ENCODE results near the gene LIPM. TPM values are rescaled to one million over a fixed set of nuclear protein-coding genes. Genes with fewer than 3 reads are reported as not detected.

The LIPM gene
- not detected for polyA plus RNA-seq (2013)

- Histone ChIP-seq H3K27me3 (replicated peaks in 2 of 5; ENCODE audit: control insufficient read depth in 4 of 5, insufficient read depth in 5 of 5, low read length in 4 of 5) (no peaks in the 10 kb centered on the region), H3K9me3 (ENCODE audit: control extremely low read depth in 1 of 5, control insufficient read depth in 4 of 5, insufficient read depth in 2 of 5, low read depth in 1 of 5, low read length in 4 of 5) (no peaks in the 10 kb centered on the region), H3K4me1 (ENCODE audit: control extremely low read depth in 1 of 4, control insufficient read depth in 4 of 4, insufficient read depth in 4 of 4, low read length in 3 of 4) (peaks cover 4 to 16% (median 7%) of the 10 kb centered on the region in 4 experiments), H3K36me3 (ENCODE audit: control insufficient read depth in 4 of 4, insufficient read depth in 4 of 4, low read length in 3 of 4) (no peaks in the 10 kb centered on the region), H3K4me3 (ENCODE audit: control insufficient read depth in 1 of 7, extremely low read depth in 1 of 7, insufficient read depth in 4 of 7, low read depth in 2 of 7, low read length in 6 of 7) (no peak within 1 kb of the TSS), H3K27ac (ENCODE audit: insufficient read depth in 1 of 2, low read depth in 1 of 2, low read length in 2 of 2, poor library complexity in 1 of 2, severe bottlenecking in 2 of 2) (no peak within 1 kb of the TSS)
- WGBS (ENCODE audit: insufficient coverage), result 89% methylated on average over 1 of the region's 2 CpGs
- ChIA-PET POLR2A (interaction anchor here (0.6 kb wide), 1 partner anchor 258 kb away, joined by 4 read pairs; no protein-coding TSS in a partner anchor), CTCF (interaction anchor here (1.5 kb wide), 1 partner anchor 109 kb away, joined by 3 read pairs; no protein-coding TSS in a partner anchor)
- DNase-seq, result no peak
Measured at GRCh38 chr10:88802523-88803285, at the start of gene LIPM. Gene LIPM, plus strand, starts transcription at chr10:88802730. Its CDS starts 167 bp downstream, at chr10:88802897.

GRCh38 chr10:88754287-88754686, 48.2 kb upstream of the LIPM start:
- ChIA-PET POLR2A (no interaction called here), CTCF (no interaction called here)

GRCh38 chr10:88755753-88756152, 46.8 kb upstream of the LIPM start:
- Histone ChIP-seq H3K36me3 (ENCODE audit: control insufficient read depth in 4 of 4, insufficient read depth in 4 of 4, low read length in 3 of 4) (no peaks in the 10 kb centered on the region), H3K4me1 (ENCODE audit: control extremely low read depth in 1 of 4, control insufficient read depth in 4 of 4, insufficient read depth in 4 of 4, low read length in 3 of 4) (peaks cover 0 to 11% (median 5%) of the 10 kb centered on the region in 4 experiments), H3K9me3 (ENCODE audit: control extremely low read depth in 1 of 5, control insufficient read depth in 4 of 5, insufficient read depth in 2 of 5, low read depth in 1 of 5, low read length in 4 of 5) (no peaks in the 10 kb centered on the region), H3K27ac (ENCODE audit: insufficient read depth in 1 of 2, low read depth in 1 of 2, low read length in 2 of 2, poor library complexity in 1 of 2, severe bottlenecking in 2 of 2) (no peak overlapping the region), H3K27me3 (replicated peaks in 2 of 5; ENCODE audit: control insufficient read depth in 4 of 5, insufficient read depth in 5 of 5, low read length in 4 of 5) (no peaks in the 10 kb centered on the region), H3K4me3 (ENCODE audit: control insufficient read depth in 1 of 7, extremely low read depth in 1 of 7, insufficient read depth in 4 of 7, low read depth in 2 of 7, low read length in 6 of 7) (no peak overlapping the region)
- ChIA-PET POLR2A (no interaction called here), CTCF (interaction anchor here (1.3 kb wide), 1 partner anchor 9 kb away, joined by 5 read pairs; no protein-coding TSS in a partner anchor)
- 40% methylated on average over 1 of the region's 3 CpGs for WGBS (ENCODE audit: insufficient coverage)
- DNase-seq, result peak in 2 of 3 donors; percentile 20 to 23

More at GRCh38 chr10:88754287-88754686, 48.2 kb upstream of the LIPM start:
- peaks cover 0 to 11% (median 5%) of the 10 kb centered on the region in 4 experiments for H3K4me1 ChIP-seq (ENCODE audit: control extremely low read depth in 1 of 4, control insufficient read depth in 4 of 4, insufficient read depth in 4 of 4, low read length in 3 of 4)
- H3K9me3 ChIP-seq (ENCODE audit: control extremely low read depth in 1 of 5, control insufficient read depth in 4 of 5, insufficient read depth in 2 of 5, low read depth in 1 of 5, low read length in 4 of 5), result peaks cover 0 to 1% (median 0%) of the 10 kb centered on the region in 5 experiments
- no peaks in the 10 kb centered on the region for H3K36me3 ChIP-seq (ENCODE audit: control insufficient read depth in 4 of 4, insufficient read depth in 4 of 4, low read length in 3 of 4)
- peak in 2 of 3 donors; percentile 39 to 55 for DNase-seq
- H3K27ac ChIP-seq (ENCODE audit: insufficient read depth in 1 of 2, low read depth in 1 of 2, low read length in 2 of 2, poor library complexity in 1 of 2, severe bottlenecking in 2 of 2), result no peak overlapping the region
- H3K27me3 ChIP-seq (replicated peaks in 2 of 5; ENCODE audit: control insufficient read depth in 4 of 5, insufficient read depth in 5 of 5, low read length in 4 of 5), result no peaks in the 10 kb centered on the region
- H3K4me3 ChIP-seq (ENCODE audit: control insufficient read depth in 1 of 7, extremely low read depth in 1 of 7, insufficient read depth in 4 of 7, low read depth in 2 of 7, low read length in 6 of 7), result no peak overlapping the region

- no peaks in the 10 kb centered on the region for H3K27me3 ChIP-seq (replicated peaks in 2 of 5; ENCODE audit: control insufficient read depth in 4 of 5, insufficient read depth in 5 of 5, low read length in 4 of 5)
- H3K4me3 ChIP-seq (ENCODE audit: control insufficient read depth in 1 of 7, extremely low read depth in 1 of 7, insufficient read depth in 4 of 7, low read depth in 2 of 7, low read length in 6 of 7), result no peak overlapping the region
- no peak for DNase-seq
- no CpG with 5 or more reads among the region's 1 CpG for WGBS (ENCODE audit: insufficient coverage)
- ChIA-PET POLR2A (no interaction called here), CTCF (no interaction called here)
- no peaks in the 10 kb centered on the region for H3K9me3 ChIP-seq (ENCODE audit: control extremely low read depth in 1 of 5, control insufficient read depth in 4 of 5, insufficient read depth in 2 of 5, low read depth in 1 of 5, low read length in 4 of 5)
- H3K36me3 ChIP-seq (ENCODE audit: control insufficient read depth in 4 of 4, insufficient read depth in 4 of 4, low read length in 3 of 4), result no peaks in the 10 kb centered on the region
- H3K27ac ChIP-seq (ENCODE audit: insufficient read depth in 1 of 2, low read depth in 1 of 2, low read length in 2 of 2, poor library complexity in 1 of 2, severe bottlenecking in 2 of 2), result no peak overlapping the region
- peaks cover 0 to 11% (median 5%) of the 10 kb centered on the region in 4 experiments for H3K4me1 ChIP-seq (ENCODE audit: control extremely low read depth in 1 of 4, control insufficient read depth in 4 of 4, insufficient read depth in 4 of 4, low read length in 3 of 4)
Measured at GRCh38 chr10:88756660-88757059, 45.9 kb upstream of the LIPM start.

- CTCF ChIA-PET, result interaction anchor here (0.9 to 1.1 kb wide), 2 partner anchors 30 to 50 kb away, joined by 3 read pairs; no protein-coding TSS in a partner anchor
- POLR2A ChIA-PET, result no interaction called here
- H3K4me3 ChIP-seq (ENCODE audit: control insufficient read depth in 1 of 7, extremely low read depth in 1 of 7, insufficient read depth in 4 of 7, low read depth in 2 of 7, low read length in 6 of 7), result no peak within 1 kb of the TSS
- no peaks in the 10 kb centered on the region for H3K27me3 ChIP-seq (replicated peaks in 2 of 5; ENCODE audit: control insufficient read depth in 4 of 5, insufficient read depth in 5 of 5, low read length in 4 of 5)
- 76% methylated on average over 6 of the region's 7 CpGs for WGBS (ENCODE audit: insufficient coverage)
- DNase-seq, result peak in 2 of 3 donors; percentile 57 to 65
- peaks cover 0 to 4% (median 2%) of the 10 kb centered on the region in 4 experiments for H3K4me1 ChIP-seq (ENCODE audit: control extremely low read depth in 1 of 4, control insufficient read depth in 4 of 4, insufficient read depth in 4 of 4, low read length in 3 of 4)
- H3K27ac ChIP-seq (ENCODE audit: insufficient read depth in 1 of 2, low read depth in 1 of 2, low read length in 2 of 2, poor library complexity in 1 of 2, severe bottlenecking in 2 of 2), result no peak within 1 kb of the TSS
- H3K36me3 ChIP-seq (ENCODE audit: control insufficient read depth in 4 of 4, insufficient read depth in 4 of 4, low read length in 3 of 4), result no peaks in the 10 kb centered on the region
- no peaks in the 10 kb centered on the region for H3K9me3 ChIP-seq (ENCODE audit: control extremely low read depth in 1 of 5, control insufficient read depth in 4 of 5, insufficient read depth in 2 of 5, low read depth in 1 of 5, low read length in 4 of 5)
Measured at GRCh38 chr10:88759366-88760101, 43.0 kb upstream of the LIPM start, which contains the start of gene LIPN. Gene LIPN, plus strand, starts transcription at chr10:88760020. Its CDS starts 1,386 bp downstream, at chr10:88761406.

- CTCF ChIA-PET, result no interaction called here
- Histone ChIP-seq H3K36me3 (ENCODE audit: control insufficient read depth in 4 of 4, insufficient read depth in 4 of 4, low read length in 3 of 4) (no peaks in the 10 kb centered on the region), H3K27ac (ENCODE audit: insufficient read depth in 1 of 2, low read depth in 1 of 2, low read length in 2 of 2, poor library complexity in 1 of 2, severe bottlenecking in 2 of 2) (no peak overlapping the region), H3K27me3 (replicated peaks in 2 of 5; ENCODE audit: control insufficient read depth in 4 of 5, insufficient read depth in 5 of 5, low read length in 4 of 5) (no peaks in the 10 kb centered on the region), H3K4me3 (ENCODE audit: control insufficient read depth in 1 of 7, extremely low read depth in 1 of 7, insufficient read depth in 4 of 7, low read depth in 2 of 7, low read length in 6 of 7) (no peak overlapping the region), H3K4me1 (ENCODE audit: control extremely low read depth in 1 of 4, control insufficient read depth in 4 of 4, insufficient read depth in 4 of 4, low read length in 3 of 4) (peaks cover 0 to 5% (median 0%) of the 10 kb centered on the region in 4 experiments), H3K9me3 (ENCODE audit: control extremely low read depth in 1 of 5, control insufficient read depth in 4 of 5, insufficient read depth in 2 of 5, low read depth in 1 of 5, low read length in 4 of 5) (no peaks in the 10 kb centered on the region)
- WGBS (ENCODE audit: insufficient coverage), result no CpG with 5 or more reads among the region's 1 CpG
- no peak for DNase-seq
- POLR2A ChIA-PET, result no interaction called here
Measured at GRCh38 chr10:88762906-88763305, 39.6 kb upstream of the LIPM start.

- DNase-seq, result no peak
- Histone ChIP-seq H3K27ac (ENCODE audit: insufficient read depth in 1 of 2, low read depth in 1 of 2, low read length in 2 of 2, poor library complexity in 1 of 2, severe bottlenecking in 2 of 2) (no peak overlapping the region), H3K9me3 (ENCODE audit: control extremely low read depth in 1 of 5, control insufficient read depth in 4 of 5, insufficient read depth in 2 of 5, low read depth in 1 of 5, low read length in 4 of 5) (no peaks in the 10 kb centered on the region), H3K36me3 (ENCODE audit: control insufficient read depth in 4 of 4, insufficient read depth in 4 of 4, low read length in 3 of 4) (no peaks in the 10 kb centered on the region), H3K27me3 (replicated peaks in 2 of 5; ENCODE audit: control insufficient read depth in 4 of 5, insufficient read depth in 5 of 5, low read length in 4 of 5) (no peaks in the 10 kb centered on the region), H3K4me3 (ENCODE audit: control insufficient read depth in 1 of 7, extremely low read depth in 1 of 7, insufficient read depth in 4 of 7, low read depth in 2 of 7, low read length in 6 of 7) (no peak overlapping the region), H3K4me1 (ENCODE audit: control extremely low read depth in 1 of 4, control insufficient read depth in 4 of 4, insufficient read depth in 4 of 4, low read length in 3 of 4) (peaks cover 0 to 5% (median 0%) of the 10 kb centered on the region in 4 experiments)
- 100% methylated on average over 1 of the region's 1 CpG for WGBS (ENCODE audit: insufficient coverage)
- ChIA-PET POLR2A (no interaction called here), CTCF (no interaction called here)
Measured at GRCh38 chr10:88763441-88763840, 39.1 kb upstream of the LIPM start.

Data from common myeloid progenitor, CD34-positive (primary cell).